Adipose tissue (tissue), 3 donors: Measurements from ENCODE around the gene EEA1. TPM values are rescaled to one million over a fixed set of nuclear protein-coding genes. Genes with fewer than 3 reads are reported as not detected.
"Not testable (repeated sequence)": the region's sequence is repeated elsewhere in the genome, so short reads cannot be mapped to it uniquely, and the experiment has no call there.

Experiments used
- H3K27ac ChIP-seq: one replicate; pipeline ENCODE4 v1.5.1; 2013; ENCODE audit warnings: low read depth, low read length
- WGBS, 3 donors: extraction: QIAGEN DNeasy Blood & Tissue Kit; methylation state at CpG; one replicate each; pipeline ENCODE4 v1.1.7; 2013; 5-methylcytosine and 5-hydroxymethylcytosine counted together
- polyA plus RNA-seq, 3 donors: library from polyadenylated mRNA; stranded (reverse); fragments of 200-250 nt; gene quantifications; one replicate each; pipeline ENCODE4 v1.2.3, GENCODE V29; 2013
- donor health status: healthy with polysubstance abuse.
- donor health status: Bipolar disorder and iron deficiency.
- donor health status: healthy.

The EEA1 gene
- 1 to 10 TPM; 1.9 to 5.4 (median 5.1) TPM for polyA plus RNA-seq

DNA sequence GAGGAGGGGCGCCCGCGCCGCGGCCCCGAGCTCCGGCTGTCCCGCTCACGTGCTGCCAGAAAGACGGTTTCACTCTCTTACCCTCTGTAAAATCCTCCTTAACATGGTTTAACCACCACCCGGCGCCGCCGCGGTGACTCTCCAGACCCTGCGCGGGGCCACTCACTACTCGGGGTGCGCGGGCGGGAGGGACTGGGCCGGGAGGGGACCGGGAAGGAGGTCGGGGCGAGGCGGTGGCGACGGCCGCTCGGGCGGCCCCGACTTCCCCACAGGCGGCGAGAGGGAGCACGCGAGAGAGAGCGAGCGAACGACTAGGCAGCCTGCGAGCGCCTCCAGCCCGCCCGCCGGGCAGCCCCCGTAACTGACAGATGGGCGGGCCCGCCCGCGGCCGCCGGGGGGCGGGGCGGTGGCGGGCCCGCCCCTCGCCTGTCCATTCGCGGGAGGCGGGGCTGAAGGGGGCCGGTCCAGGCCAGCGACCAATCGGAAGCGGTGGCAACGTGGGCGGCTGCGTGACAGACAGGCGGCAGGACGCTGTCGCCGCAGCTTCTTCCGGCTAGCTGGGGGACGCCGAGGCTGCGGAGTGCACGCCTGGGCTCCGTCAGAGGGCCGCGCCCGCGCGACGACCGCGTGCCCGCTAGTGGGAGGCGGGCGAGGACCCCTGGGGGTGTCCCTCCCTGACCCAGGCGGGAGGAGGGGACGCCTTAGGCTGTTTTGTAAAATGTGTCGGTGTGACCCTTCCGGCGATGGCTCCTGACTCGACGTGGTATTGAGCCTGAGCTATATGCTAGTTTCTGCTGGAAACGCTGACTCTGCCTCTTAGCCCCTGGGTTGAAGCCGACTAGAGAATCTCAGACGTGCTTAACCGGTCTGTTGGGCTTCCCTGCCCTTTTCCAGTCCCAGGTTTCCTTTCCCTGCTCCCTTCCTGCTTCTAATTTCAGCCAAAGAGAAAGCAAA, at the start of gene EEA1:
Gene EEA1, minus strand, starts transcription at position 334 of the 954 bp plus-strand sequence. Its CDS starts 229 bp downstream, at position 105.
- WGBS, 3 donors: 0 to 1% (median 0%) methylated on average over 71 to 98 of the region's 98 CpGs
- H3K27ac ChIP-seq: peak within 1 kb of the TSS; percentile 83

GRCh38 chr12:92978607-92979006, 49.5 kb upstream of the EEA1 start:
- 88 to 95% (median 90%) methylated on average over 2 of the region's 2 CpGs for WGBS, 3 donors
- no peak overlapping the region for H3K27ac ChIP-seq

DNA sequence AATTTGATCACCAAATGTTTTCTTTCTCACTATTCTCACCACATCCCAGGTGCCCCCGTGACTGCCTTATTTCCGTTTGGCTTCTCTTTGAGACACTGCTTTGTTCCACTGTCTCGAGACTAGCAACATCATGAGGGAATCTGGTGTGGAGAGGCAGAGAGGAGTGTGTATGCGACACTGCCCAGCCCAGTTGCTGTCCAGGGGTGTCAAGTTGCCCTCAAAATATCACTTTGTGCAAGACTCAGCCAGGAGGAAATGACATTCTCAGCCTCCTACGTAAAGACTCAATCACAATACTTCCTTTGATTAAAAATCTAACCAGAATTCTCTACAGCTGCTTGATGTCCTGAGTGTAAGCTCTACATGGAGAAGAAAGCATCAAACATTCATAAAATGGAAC, 48.2 kb upstream of the EEA1 start:
- WGBS, 3 donors: 78 to 86% (median 80%) methylated on average over 5 of the region's 5 CpGs
- no peak overlapping the region for H3K27ac ChIP-seq

GRCh38 chr12:92974759-92975158, 45.7 kb upstream of the EEA1 start:
- WGBS, 3 donors: 93 to 97% (median 95%) methylated on average over 1 of the region's 1 CpG
- no peak overlapping the region for H3K27ac ChIP-seq

DNA sequence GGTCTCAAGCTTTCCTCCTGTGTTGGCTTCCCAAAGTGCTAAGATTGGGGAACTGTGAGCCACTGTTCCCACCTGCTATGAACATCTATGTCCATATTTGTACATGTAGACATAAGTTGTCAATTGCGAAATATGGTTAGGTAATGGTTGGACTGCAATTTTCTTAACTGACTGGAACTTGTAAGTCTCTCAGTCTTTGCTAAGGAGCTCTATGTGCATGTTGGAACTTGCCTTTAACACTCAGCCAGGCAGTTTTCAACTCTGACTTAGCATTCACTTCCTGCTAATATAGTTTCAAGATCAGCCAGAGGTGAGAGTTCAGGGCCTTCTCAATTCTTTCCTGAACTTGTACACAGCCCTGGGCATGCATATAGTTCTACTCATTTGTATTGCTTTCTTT, 44.5 kb upstream of the EEA1 start:
- H3K27ac ChIP-seq: peak overlapping the region; percentile 33
- whole genome bisulfite sequencing, 3 donors: 68 to 93% (median 74%) methylated on average over 1 of the region's 1 CpG

GRCh38 chr12:92971859-92972524, 42.9 kb upstream of the EEA1 start:
- H3K27ac ChIP-seq: no peak overlapping the region
- 67 to 90% (median 77%) methylated on average over 1 of the region's 1 CpG for WGBS, 3 donors

DNA sequence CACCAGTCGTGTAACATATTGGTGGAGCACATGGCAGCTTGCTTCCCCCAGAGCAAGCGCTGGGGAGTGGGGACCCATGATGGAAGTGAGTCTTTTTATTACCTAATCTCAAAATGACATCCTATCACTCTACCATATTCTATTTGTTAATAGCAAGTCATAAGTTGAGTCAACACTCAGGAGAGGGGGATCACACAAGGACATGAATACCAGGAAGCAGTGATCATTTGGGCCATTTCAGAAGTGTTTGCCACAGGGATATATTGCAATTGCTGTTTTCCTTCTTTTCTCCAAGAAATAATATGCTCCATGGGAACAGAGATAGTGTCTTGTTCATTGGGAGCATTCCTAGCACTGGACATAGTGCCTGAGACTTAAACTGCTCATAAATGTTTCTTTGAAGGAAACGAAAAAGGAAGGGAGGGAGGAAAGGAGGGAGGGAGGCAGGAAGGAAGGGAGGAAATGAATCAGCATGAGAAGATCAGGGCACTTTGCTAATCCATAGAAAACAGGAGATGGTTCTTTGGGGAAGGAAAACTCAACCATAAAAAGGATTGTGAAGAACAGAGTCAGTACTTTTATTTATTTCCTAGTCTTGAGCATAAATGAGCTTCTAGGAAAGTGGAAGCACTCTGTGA, 39.2 kb upstream of the EEA1 start:
- no peak overlapping the region for H3K27ac ChIP-seq
- 65 to 70% (median 70%) methylated on average over 3 of the region's 3 CpGs for WGBS, 3 donors

- WGBS, 3 donors: 45 to 72% (median 65%) methylated on average over 1 of the region's 1 CpG
- H3K27ac ChIP-seq: not testable (repeated sequence)
Measured at GRCh38 chr12:92964378-92964777, 35.3 kb upstream of the EEA1 start.

GRCh38 chr12:92961949-92962348, 32.9 kb upstream of the EEA1 start:
- no peak overlapping the region for H3K27ac ChIP-seq
- WGBS, 3 donors: 91 to 93% (median 91%) methylated on average over 3 of the region's 3 CpGs

DNA sequence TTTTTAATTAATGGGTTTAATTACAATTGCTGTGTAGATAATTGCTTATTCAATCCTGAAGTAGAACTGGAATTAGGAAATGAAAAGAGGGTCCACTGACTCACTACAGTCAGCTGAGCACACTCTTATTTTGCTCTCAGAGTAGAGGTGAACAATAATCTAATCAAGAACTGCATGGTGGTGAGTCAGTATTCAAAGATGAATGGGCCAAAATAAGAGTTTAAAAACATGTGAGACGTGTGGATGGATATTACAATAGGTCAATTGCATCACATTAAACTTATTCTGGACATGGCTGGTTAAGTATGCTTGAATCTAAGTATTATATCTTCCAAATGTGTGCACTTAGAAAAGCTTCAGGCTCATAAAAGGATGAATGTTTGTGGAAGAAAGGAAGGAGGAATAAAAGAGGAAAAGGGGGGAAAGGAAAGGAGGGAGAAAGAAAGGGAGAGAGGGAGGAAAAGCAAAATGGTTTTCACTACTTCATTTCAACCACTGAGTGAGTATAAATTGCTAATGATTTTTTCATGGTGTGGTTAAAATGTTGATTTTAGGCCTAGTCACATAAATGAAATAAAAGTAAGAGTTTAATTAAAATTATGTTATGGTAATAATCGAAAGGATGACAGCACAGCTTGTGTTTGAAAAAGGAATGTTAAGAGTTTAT, 27.0 kb upstream of the EEA1 start:
- WGBS, 3 donors: 70 to 81% (median 75%) methylated on average over 2 of the region's 2 CpGs
- H3K27ac ChIP-seq: no peak overlapping the region

- no peak overlapping the region for H3K27ac ChIP-seq
- 75 to 90% (median 87%) methylated on average over 5 of the region's 5 CpGs for WGBS, 3 donors
Measured at GRCh38 chr12:92953747-92954146, 24.7 kb upstream of the EEA1 start.

DNA sequence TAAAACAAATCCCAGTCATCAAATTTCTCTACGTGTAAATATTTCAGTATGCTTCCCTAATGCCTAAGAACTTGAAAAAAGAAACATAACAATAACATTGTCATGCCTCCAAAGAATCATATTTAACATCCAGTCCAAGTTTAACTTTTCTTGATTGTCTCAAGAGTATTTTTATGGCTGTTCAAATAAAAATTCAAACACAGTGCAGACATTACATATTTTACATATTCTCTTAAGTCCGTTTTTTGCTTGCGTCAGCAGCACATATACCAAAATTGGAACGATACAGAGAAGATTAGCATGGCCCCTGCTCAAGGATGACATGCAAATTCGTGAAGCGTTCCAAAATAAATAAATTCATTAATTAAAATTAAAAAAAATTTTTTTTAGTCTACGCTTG, 23.3 kb upstream of the EEA1 start:
- H3K27ac ChIP-seq: no peak overlapping the region
- 64 to 89% (median 65%) methylated on average over 7 of the region's 7 CpGs for WGBS, 3 donors

DNA sequence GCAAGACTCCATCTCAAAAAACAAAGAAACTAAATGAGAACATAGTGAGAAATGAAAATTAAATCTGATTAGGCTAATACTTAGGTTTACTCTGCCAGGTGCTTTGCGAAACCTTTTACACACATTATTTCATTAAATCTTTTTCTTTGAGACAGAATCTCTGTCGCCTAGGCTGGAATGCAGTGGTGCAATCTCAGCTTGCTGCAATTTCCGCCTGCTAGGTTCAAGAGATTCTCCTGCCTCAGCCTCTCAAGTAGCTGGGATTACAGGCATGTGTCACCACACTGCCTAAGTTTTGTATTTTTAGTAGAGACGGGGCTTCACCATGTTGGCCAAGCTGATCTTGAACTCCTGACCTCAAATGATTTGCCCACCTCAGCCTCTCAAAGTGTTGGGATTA, 21.9 kb upstream of the EEA1 start:
- no peak overlapping the region for H3K27ac ChIP-seq
- WGBS, 3 donors: 83 to 95% (median 88%) methylated on average over 4 of the region's 4 CpGs

DNA sequence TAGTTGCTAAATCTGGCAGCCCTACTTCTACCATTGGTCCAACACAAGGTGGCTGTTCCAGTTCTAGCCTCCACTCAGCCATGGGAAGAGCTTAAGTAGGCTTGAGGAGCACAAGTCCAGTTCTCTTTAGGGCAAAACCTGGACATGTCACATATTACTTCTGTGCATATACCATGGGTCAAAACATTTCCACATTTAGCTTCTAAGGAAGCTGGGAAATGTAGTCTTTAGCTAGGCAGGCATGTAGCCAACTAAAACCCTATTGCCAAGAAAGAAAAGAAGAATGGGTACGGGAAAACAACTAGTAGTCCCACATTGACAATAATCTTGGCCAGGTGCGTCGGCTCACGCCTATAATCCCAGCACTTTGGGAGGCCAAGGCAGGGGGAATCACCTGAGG, 20.9 kb upstream of the EEA1 start:
- H3K27ac ChIP-seq: no peak overlapping the region
- 48 to 92% (median 87%) methylated on average over 4 of the region's 4 CpGs for WGBS, 3 donors

- 71 to 100% (median 78%) methylated on average over 1 of the region's 1 CpG for WGBS, 3 donors
- no peak overlapping the region for H3K27ac ChIP-seq
Measured at GRCh38 chr12:92949466-92949865, 20.4 kb upstream of the EEA1 start.

DNA sequence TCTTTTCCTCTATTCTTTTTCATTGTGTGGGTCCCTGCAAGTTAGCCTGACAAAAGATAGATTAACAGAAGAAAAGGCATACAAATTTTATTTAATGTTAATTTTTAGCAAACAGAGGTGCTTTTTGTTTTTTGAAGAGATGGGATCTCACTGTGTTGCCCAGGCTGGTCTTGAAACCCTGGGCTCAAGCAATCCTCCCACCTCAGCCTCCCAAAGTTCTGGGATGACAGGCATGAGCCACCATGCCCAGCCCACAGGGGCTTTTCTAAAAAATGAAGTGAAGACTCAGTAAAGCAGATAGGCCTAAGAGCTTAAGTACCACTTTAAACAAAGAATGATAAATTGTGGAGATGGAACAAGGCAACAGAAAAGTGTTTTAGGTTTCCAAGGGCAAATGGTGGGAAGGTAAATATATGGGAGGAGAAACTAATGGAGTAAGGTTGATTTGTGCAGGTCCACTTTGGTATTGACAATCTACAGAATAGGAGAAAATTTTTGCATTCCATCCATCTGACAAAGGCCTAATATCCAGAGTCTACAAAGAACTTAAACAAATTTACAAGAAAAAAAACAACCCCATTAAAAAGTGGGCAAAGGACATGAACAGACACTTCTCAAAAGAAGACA, 18.6 kb upstream of the EEA1 start:
- no peak overlapping the region for H3K27ac ChIP-seq

DNA sequence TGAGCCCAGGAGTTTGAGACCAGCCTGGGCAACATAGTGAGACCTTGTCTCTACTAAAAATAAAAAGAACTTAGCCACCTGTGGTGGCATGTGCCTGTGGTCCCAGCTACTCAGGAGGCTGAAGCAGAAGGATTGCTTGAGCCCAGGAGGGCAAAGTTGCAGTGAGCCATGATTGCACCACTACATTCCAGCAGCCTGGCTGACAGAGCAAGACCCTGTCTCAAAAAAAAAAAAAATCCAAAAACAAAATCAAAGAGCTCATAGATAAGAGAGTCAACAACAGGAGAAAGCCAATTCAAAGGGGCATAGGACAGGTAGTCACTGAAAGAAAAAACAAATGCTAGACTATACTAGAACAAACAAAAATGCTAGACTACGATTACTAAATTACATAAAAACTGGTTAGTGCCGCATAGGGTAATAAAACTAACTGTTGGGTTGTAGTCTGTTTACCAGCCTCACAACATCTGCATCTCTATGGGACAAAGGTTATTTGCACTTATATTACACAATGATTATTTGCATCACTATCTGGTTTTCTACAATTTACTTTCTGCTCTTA, 16.6 kb upstream of the EEA1 start:
- no peak overlapping the region for H3K27ac ChIP-seq
- WGBS, 3 donors: 40 to 97% (median 88%) methylated on average over 2 of the region's 2 CpGs
